ENCODE results near the gene TBCK.

- TF ChIP-seq CTCF (conservative IDR thresholded peaks at IDR 0.05; ENCODE audit: low read length) (peak; percentile 83), EZH2phosphoT487 (IDR thresholded peaks at IDR 0.05; ENCODE audit: borderline replicate concordance, low read depth, low read length) (no peak)
Observed at GRCh38 chr4:106329041-106329618, 13.1 kb upstream of the TBCK start.

Data from OCI-LY7 (cell line).